GM18870 (cell line): ENCODE measurements around the gene APOC4.

Experiments used
- ATAC-seq: cut with Tn5 transposase; IDR thresholded peaks from one replicate; pipeline ENCODE4 v1.9.1; 2021; ENCODE audit warnings: moderate library complexity; ENCODE audit not compliant: unreplicated experiment

Gene APOC4

DNA sequence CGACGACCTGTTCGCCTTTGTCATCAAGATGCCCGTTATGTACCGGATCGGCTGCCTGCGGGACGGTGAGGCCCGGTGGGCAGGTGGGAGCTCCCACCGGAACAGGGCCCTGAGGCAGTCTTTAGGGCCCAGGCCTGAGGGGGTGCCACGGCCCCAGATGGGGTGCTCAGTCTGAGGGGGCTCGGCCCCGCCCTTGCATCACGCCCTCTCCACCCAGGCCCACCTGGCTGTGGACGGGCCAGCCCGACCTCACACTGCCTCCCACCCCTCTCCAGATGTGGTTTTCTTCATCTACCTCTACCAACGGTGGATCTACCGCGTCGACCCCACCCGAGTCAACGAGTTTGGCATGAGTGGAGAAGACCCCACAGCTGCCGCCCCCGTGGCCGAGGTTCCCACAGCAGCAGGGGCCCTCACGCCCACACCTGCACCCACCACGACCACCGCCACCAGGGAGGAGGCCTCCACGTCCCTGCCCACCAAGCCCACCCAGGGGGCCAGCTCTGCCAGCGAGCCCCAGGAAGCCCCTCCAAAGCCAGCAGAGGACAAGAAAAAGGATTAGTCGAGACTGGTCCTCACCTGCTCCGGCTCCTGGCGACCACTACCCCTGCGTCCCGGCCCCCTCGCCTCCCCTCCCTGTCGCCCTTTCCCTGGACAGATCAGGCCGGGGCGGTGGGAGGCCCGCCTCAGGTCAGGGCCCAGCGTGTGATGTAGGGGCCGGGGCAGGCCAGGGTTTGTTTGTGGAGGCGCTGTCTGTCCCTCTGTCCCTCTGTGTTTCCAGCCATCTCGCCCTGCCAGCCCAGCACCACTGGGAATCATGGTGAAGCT, 50.5 kb downstream of the APOC4 start:
- ATAC-seq: no peak

DNA sequence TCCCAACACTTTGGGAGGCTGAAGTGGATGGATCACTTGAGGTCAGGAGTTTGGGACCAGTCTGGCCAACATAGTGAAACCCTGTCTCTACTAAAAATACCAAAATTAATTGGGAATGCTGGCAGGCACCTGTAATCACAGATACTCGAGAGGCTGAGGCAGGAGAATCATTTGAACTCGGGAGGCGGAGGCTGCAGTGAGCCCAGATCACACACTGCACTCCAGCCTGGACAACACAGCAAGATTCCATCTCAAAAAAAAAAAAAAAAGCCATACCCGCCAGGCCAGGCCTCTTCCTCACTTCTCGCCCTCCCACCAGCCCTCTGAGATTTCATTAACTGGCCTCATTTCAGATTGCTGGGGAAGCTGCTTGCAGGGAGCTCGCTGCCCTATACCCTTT, 51.5 kb downstream of the APOC4 start:
- no peak for ATAC-seq

DNA sequence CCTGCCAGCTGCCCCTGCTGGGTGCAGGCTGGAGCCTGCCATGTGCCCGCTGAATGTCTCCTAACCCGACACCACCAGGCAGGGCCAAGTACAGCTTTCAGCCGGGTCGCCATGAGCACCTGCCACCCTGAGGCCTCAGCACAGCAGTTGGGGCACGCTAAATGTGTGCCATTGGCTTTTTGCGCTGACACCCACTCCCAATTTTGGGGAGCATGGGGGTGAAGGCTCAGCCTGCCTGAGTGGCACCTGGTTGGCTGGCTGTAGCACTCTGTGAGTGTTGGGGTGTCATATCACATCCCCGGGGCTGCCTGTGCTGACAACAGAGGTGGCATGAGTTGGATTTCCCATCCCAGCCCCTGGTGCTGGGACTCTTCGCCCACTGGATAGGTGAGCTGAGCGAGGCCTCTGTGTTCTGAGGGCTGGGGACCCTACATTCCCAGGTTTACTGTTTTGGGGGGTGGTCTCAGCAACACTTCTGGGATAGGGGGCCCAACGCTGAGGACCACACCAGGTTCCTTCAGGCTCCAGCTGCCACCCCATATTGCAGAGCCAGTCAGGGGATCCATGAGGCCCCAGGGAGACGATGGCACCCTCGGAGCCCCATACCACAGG, 52.0 kb downstream of the APOC4 start:
- no peak for ATAC-seq
